HepG2 (cell line): Measurements from ENCODE around the gene CCDC9B. TPM values are rescaled to one million over a fixed set of nuclear protein-coding genes. Genes with fewer than 3 reads are reported as not detected.

Source experiments
- ATAC-seq: fragments of 200-7000 bp; cut with Tn5 transposase; 3 replicates; pipeline ENCODE4 v1.9.1; 2020; ENCODE audit warnings: mild to moderate bottlenecking, moderate library complexity
- BruUV-seq: library from RNA; stranded (reverse); fragments of 400-500 nt; replicated peaks from 2 replicates; lab custom pipeline; 2021; lab: Mats Ljungman, UMichigan
- CTCF ChIA-PET: fragments of 300-600 bp; formaldehyde crosslinking; extraction: SDS; loops from one replicate; lab custom pipeline; 2021; ENCODE audit warnings: low total read pairs, inconsistent platforms, low intra/inter-chr PET ratio; lab: Yijun Ruan, JAX
- POLR2A ChIA-PET: fragments of 350-600 bp; sonication (Branson Sonifier 250); formaldehyde crosslinking; loops from one replicate; lab custom pipeline; 2020; ENCODE audit warnings: antibody characterized with exemption, inconsistent platforms; lab: Yijun Ruan, JAX
- DNase-seq: peaks from one replicate; pipeline ENCODE4 v3.0.0-alpha.2; 2015; ENCODE audit warnings: low spot score
- FAIRE-seq: peaks from 3 replicates; lab custom pipeline; 2011; peaks lifted over from hg19 to GRCh38; lab: Jason Lieb, UNC
- H2AFZ ChIP-seq: one replicate; pipeline ENCODE4 v1.6.1; 2011; ENCODE audit warnings: low read length, inconsistent platforms
- H3K27ac ChIP-seq: fragments of 300-600 bp; 3 replicates; pipeline ENCODE4 v1.8.0; 2011; ENCODE audit warnings: mixed run types, mild to moderate bottlenecking, mixed read lengths, low read length, inconsistent platforms; ENCODE audit not compliant: insufficient read depth; ENCODE audit errors: extremely low read length
- H3K27me3 ChIP-seq, 2 experiments: fragments of 200-600 bp in 1 of 2; 2 replicates in 1 of 2; 3 replicates in 1 of 2; pipeline versions ENCODE4 v1.6.0 to v1.8.0; 2011; ENCODE audit warnings: low read length in 2 of 2, mild to moderate bottlenecking in 2 of 2, moderate library complexity in 2 of 2, inconsistent platforms in 1 of 2; ENCODE audit not compliant: insufficient read depth in 2 of 2, control insufficient read depth in 1 of 2
- H3K36me3 ChIP-seq, 2 experiments: fragments of 200-600 bp in 1 of 2; replicated peaks in 1 of 2; 2 replicates in 1 of 2; 3 replicates in 1 of 2; pipeline versions ENCODE4 v1.5.1 to v1.8.0; 2011; ENCODE audit warnings: low read length in 2 of 2, inconsistent platforms in 1 of 2; ENCODE audit not compliant: insufficient read depth in 2 of 2, control insufficient read depth in 1 of 2
- H3K4me1 ChIP-seq: 2 replicates; pipeline ENCODE4 v1.5.1; 2012; ENCODE audit warnings: low read length, inconsistent platforms; ENCODE audit not compliant: insufficient read depth
- H3K4me2 ChIP-seq: 2 replicates; pipeline ENCODE4 v1.6.0; 2011; ENCODE audit warnings: low read depth, low read length, inconsistent platforms
- H3K4me3 ChIP-seq, 3 experiments: fragments of 200-600 bp in 1 of 3; sonication (generic), shearing (Covaris generic) in 1 of 3; replicated peaks in 1 of 3; 2 replicates each; pipeline ENCODE4 v1.5.1; 2011 to 2016; ENCODE audit warnings: low read length in 3 of 3, inconsistent platforms in 2 of 3, low read depth in 2 of 3, mild to moderate bottlenecking in 2 of 3, control low read depth in 1 of 3, mixed read lengths in 1 of 3; ENCODE audit not compliant: insufficient read depth in 1 of 3
- H3K79me2 ChIP-seq: one replicate; pipeline ENCODE4 v1.6.1; 2011; ENCODE audit warnings: low read length, inconsistent platforms; ENCODE audit not compliant: insufficient read depth
- H3K9ac ChIP-seq: 2 replicates; pipeline ENCODE4 v1.6.0; 2011; ENCODE audit warnings: mild to moderate bottlenecking, low read depth, low read length, inconsistent platforms; ENCODE audit not compliant: insufficient read depth
- H3K9me3 ChIP-seq: 2 replicates; pipeline ENCODE4 v1.5.1; 2012; ENCODE audit warnings: mild to moderate bottlenecking, low read length
- H4K20me1 ChIP-seq: 2 replicates; pipeline ENCODE4 v1.6.0; 2011; ENCODE audit warnings: inconsistent platforms, mild to moderate bottlenecking, low read length, moderate library complexity; ENCODE audit not compliant: insufficient read depth
- ISL2 ChIP-seq: sonication (generic); formaldehyde crosslinking; IDR thresholded peaks from 2 replicates; pipeline ENCODE4 v1.5.0; 2020; ENCODE audit warnings: missing genetic modification reagents
- KLF12 ChIP-seq: sonication (generic); formaldehyde crosslinking; IDR thresholded peaks from 2 replicates; pipeline ENCODE4 v1.4.0; 2020; ENCODE audit warnings: missing genetic modification reagents, borderline replicate concordance
- KLF16 ChIP-seq, 2 experiments: sonication (generic) in 1 of 2; formaldehyde crosslinking in 1 of 2; IDR thresholded peaks; 2 replicates each; pipeline versions ENCODE4 v1.6.1 to v1.8.0; 2016 to 2023; ENCODE audit warnings: missing genetic modification reagents in 2 of 2, missing compliant biosample characterization in 1 of 2
- PATZ1 ChIP-seq: sonication (generic); formaldehyde crosslinking; IDR thresholded peaks from 2 replicates; pipeline ENCODE4 v1.4.0; 2020; ENCODE audit warnings: missing genetic modification reagents
- RBM22 ChIP-seq: fragments of 200-400 bp; formaldehyde crosslinking; optimal IDR thresholded peaks from 2 replicates; pipeline ENCODE3; 2017; ENCODE audit warnings: mild to moderate bottlenecking, low read length, moderate library complexity
- RXRB ChIP-seq: IDR thresholded peaks from 2 replicates; pipeline ENCODE4 v1.6.1; 2016; ENCODE audit warnings: borderline replicate concordance, missing genetic modification reagents, missing compliant biosample characterization
- TEF ChIP-seq: sonication (generic); formaldehyde crosslinking; IDR thresholded peaks from 2 replicates; pipeline ENCODE4 v1.5.0; 2020; ENCODE audit warnings: missing genetic modification reagents
- ZNF644 ChIP-seq: IDR thresholded peaks from 2 replicates; pipeline ENCODE4 v1.6.1; 2016; ENCODE audit warnings: low read depth
- WGBS: methylation state at CpG from one replicate; pipeline ENCODE4 v1.1.6; 2017; ENCODE audit warnings: low lambda C conversion rate; 5-methylcytosine and 5-hydroxymethylcytosine counted together
- in situ Hi-C: cut with HindIII; loops from 2 replicates; pipeline ENCODE4 v1.10.0; 2017; ENCODE audit warnings: low pct_unique_long_range_greater_than_20kb; ENCODE audit not compliant: extremely low pct_ligation_motif_present
- intact Hi-C: fragments of 100-400 bp; cut with micrococcal nuclease; formaldehyde crosslinking; loops from one replicate; pipeline ENCODE4 v1.10.0; 2022; ENCODE audit not compliant: unreplicated experiment
- polyA plus RNA-seq, 8 experiments: library from polyadenylated mRNA; depleted of rRNA in 3 of 8; stranded (reverse) in 7 of 8; unstranded in 1 of 8; fragments of >200 nt; fragmentation: Illumina TruSeq in 4 of 8; extraction: Trizol in 4 of 8; gene quantifications; 2 replicates each; pipeline versions ENCODE4 v1.2.1 to v1.2.3, GENCODE V29; 2011 to 2016; ENCODE audit warnings: low read depth in 4 of 8, missing spikeins in 1 of 8, mixed read lengths in 1 of 8; ENCODE audit not compliant: insufficient read depth in 1 of 8
- total RNA-seq, 5 experiments: library from RNA; depleted of rRNA; stranded (reverse); fragments of >200 nt; fragmentation: Illumina TruSeq; extraction: Trizol; gene quantifications; 2 replicates each; pipeline ENCODE4 v1.2.3, GENCODE V29; 2016; ENCODE audit warnings: low read depth in 1 of 5

Gene CCDC9B
- total and polyA plus RNA-seq, 2 of the 13 experiments (the other 11 are each of a cell fraction or from before 2014, with no cell fraction given), result 0.98 to 1.6 TPM

- TF ChIP-seq KLF12 (CRISPR knock-in tag) (0 out of 2 replicates have a peak, but pooled peaks have one; percentile 13), ISL2 (0 out of 2 replicates have a peak, but pooled peaks have one; percentile 18), KLF16 (CRISPR knock-in tag; IDR thresholded peaks at IDR 0.05) (peak in 1 of 2 experiments; percentile 52; a peak in 1 of 4 replicates), PATZ1 (peak; percentile 61; the same call in 1 of the 2 replicates), RXRB (peak; percentile 26; the same call in 1 of the 2 replicates), TEF (CRISPR knock-in tag) (no peak)
Observed at GRCh38 chr15:40340740-40341400, at the start of gene CCDC9B (continued).

- peaks cover 6% of the 10 kb centered on the region for H3K79me2 ChIP-seq
- no TSS peak for BruUV-seq
- no peaks in the 10 kb centered on the region for H3K27me3 ChIP-seq
- no peaks in the 10 kb centered on the region for H4K20me1 ChIP-seq
- peak overlapping the region; percentile 45 for H3K27ac ChIP-seq
- no peak for DNase-seq
- ChIA-PET CTCF (no interaction called here), POLR2A (interaction anchor here (1.3 to 2.0 kb wide), 2 partner anchors 16 to 49 kb away, joined by 4 to 11 read pairs; partner anchors contain the start of genes CCDC9B and IVD)
- peaks cover 15 to 60% of the 10 kb centered on the region in 2 experiments for H3K36me3 ChIP-seq
- no peak overlapping the region for H2AFZ ChIP-seq
- WGBS, result 93% methylated on average over 2 of the region's 2 CpGs
- no peak overlapping the region for H3K4me2 ChIP-seq
- FAIRE-seq, result no peak
- no peaks in the 10 kb centered on the region for H3K9me3 ChIP-seq
- H3K4me3 ChIP-seq, result no peak overlapping the region
- H3K4me1 ChIP-seq, result peaks cover 3% of the 10 kb centered on the region; the same call in 1 of the 2 replicates
- in situ Hi-C loops, result no loop called here
- no peak overlapping the region for H3K9ac ChIP-seq
- TF ChIP-seq ZNF644 (no peak), RBM22 (no peak)
- intact Hi-C loops, result no loop called here
- no peak for ATAC-seq
Observed at GRCh38 chr15:40389824-40390595, 49.3 kb upstream of the CCDC9B start.
